Fibroblast of skin of right quadriceps (primary cell): Measurements from ENCODE around the gene PRR19.
A peak's percentile ranks its signal among the peaks of the same experiment; 100 is the strongest.

Experiments used
- DNase-seq: peaks from one replicate; pipeline ENCODE4 v3.0.0-alpha.2; 2013

The PRR19 gene

DNA sequence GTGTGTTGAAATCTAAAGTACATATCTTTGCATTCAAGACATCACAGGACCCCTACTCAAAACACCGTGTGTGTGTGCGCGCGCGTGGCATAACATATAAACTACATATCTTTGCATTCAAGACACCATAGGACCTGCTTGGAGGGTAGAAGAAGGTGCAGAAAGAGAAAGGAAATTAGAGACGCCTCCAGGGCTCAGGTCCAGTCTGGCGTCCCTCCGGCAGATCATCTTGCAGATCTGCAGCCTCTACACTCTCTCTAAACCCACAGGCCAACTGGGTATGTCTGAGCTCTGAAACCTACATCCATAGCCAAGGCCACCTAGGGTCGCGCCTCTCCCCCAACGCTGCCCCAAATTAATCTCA lies 1.2 kb downstream of the PRR19 start:
- no peak for DNase-seq

DNA sequence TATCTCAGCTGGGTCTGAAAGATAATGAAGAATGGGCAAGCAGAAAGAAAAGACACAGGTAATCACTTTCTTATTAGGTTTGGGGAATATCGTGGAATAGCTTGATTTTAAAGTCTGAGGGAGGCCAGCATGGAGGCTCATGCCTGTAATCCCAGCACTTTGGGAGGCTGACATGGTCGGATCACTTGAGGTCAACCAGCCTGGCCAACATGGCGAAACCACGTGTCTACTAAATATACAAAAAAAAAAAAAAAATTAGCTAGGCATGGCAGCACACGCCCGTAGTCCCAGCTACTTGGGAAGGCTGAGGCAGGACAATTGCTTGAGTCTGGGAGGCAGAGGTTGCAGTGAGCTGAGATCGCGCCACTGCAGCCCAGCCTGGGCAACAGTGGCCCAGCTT lies 1.9 kb downstream of the PRR19 start:
- DNase-seq, result no peak

DNA sequence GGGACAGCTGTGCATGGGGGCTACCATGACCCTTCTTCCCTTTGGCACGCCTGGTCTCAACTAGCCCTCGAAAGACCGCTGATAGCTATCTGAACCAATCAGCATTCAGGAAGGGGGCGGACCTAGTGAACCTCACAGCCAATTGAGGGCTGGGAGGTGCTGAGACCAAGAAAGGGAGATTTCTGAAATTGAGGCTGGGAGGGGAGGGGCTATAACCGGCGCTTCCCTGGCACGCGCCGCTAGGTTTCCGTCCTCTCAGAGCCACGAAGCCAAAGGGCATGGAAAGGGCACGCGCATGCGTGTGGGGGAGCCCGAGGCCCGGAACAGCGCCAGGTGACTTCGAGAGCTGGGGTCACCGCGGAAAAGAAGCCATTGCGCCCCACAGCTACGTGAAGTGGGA lies 4.7 kb downstream of the PRR19 start:
- DNase-seq, result no peak

DNA sequence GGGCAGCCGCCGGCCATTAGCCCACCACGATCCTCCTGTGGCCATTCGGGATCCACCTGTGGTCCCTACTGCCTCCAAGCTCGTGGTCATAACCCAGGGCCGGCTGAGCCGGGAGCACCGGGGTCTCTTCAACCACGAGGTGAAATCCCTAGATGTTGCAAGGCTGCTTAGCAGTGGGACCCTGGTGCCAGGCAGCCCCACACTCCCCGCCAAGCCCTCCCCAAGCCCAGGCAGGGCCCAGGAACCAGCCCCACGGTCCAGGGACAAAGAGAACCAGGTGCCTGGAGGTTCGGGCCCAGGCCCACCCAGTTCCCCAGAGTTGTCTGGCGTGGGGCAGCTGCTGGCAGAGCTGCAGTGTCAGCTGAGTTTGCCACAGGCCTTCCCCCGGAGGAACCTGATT lies 7.8 kb downstream of the PRR19 start:
- no peak for DNase-seq

DNA sequence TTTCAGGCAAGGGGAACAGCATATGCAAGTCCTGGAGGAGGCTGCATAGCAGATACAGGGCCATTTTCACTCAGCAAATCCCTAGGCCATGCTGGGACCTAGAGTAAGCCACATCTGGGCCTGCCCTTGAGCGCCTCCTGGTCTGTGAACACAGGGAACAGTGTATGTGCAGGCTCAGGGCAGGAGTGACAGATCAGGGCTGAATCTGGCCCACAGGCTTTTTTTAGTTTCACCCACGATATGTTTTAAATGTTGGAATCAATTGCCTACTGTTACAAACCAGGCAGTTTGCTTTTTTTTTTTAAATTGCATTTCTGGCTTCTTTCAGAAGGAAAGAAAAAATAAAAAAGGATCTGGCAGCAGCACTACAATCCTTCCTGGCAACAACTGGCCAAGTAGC lies 9.7 kb downstream of the PRR19 start:
- DNase-seq, result no peak

DNA sequence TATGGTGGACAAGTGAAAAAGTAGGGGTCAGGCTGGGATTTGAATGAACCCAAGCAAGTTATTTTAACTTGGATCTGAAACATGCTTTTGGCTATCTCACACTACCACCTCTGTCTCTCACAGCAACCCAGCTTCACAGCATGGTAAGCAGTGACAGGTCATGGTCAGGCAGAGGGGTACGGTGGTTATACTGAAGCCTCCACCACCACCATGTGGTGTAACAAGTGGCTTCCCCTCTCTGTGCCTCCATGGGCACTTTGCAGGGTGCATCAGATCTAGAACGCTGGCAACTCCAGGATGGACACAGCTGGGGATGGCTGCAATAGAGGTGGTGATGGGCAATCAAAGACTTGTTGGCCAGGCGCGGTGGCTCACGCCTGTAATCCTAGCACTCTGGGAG lies 10.4 kb downstream of the PRR19 start:
- no peak for DNase-seq

DNA sequence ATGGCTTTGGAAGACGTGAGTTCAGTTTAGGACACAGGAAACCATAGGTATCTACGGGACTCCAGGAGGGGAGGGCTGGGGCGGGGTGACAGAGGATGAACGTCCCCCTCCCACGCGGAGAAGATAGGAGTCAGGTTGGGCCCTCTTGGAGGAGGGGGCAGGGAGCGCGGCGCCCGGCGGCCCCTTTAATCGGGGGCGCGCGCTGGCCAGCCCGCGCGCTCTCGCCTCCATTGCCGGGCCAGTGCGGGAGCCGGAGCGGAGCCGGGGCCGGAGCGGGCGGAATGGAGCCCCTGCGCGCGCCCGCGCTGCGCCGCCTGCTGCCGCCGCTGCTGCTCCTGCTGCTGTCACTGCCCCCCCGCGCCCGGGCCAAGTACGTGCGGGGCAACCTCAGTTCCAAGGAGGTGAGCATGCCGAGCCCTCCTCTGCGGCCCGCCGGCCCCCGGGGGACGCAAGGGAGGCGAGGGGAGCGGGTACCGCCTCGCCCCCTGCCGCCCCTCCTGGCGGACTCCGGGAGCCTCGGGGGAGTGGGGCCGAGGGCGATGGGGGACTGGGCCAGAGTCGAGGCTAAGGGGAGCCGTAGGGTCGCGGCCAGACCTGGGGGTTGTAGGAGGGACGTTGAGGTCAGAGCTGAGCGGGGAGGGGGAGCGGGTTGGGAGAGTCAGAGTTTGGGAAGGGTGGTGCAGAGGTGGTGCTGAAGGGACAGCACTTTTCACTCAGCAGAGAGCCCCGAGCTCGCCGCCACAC lies 11.3 kb downstream of the PRR19 start, which contains the start of gene TMEM145:
TSS of gene TMEM145 (plus strand) at position 214 of the 744 bp plus-strand sequence. CDS start at position 282, 68 bp downstream.
- DNase-seq, result no peak

DNA sequence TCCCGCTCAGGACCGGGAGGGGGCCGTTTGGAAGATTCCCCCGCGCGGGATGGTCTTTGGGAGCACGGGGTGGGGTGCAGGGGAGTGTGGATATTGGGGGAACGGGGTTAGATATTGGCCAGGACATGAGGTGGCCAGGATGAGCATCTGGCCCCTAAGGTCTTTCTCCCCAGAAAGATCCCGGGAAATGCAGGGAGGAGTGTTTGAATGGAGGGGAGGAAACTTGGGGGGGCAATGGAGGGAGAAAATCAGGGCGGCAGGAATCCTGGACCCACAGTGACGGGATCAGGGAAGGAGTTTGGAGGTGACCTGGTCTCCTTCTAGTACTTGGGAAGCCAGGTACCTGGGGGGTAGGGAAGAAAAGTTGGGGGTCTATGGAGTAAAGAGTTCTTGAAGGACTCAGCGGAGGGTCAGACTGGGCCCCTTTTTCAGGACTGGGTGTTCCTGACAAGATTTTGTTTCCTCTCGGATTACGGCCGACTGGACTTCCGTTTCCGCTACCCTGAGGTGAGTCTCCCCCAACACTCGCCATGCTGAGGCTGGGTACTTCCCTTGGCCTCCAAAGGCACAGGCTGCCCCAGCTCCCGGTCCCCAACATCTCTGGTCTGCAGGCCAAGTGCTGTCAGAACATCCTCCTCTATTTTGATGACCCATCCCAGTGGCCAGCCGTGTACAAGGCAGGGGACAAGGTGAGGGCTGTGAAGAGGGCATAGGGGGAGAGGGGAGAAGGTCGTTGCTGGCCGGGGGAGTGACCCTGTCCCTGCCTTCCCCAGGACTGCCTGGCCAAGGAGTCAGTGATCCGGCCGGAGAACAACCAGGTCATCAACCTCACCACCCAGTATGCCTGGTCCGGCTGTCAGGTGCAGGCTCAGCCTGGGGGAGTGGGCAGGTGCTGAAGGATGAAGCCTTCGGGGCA lies 12.2 kb downstream of the PRR19 start:
- DNase-seq, result no peak

DNA sequence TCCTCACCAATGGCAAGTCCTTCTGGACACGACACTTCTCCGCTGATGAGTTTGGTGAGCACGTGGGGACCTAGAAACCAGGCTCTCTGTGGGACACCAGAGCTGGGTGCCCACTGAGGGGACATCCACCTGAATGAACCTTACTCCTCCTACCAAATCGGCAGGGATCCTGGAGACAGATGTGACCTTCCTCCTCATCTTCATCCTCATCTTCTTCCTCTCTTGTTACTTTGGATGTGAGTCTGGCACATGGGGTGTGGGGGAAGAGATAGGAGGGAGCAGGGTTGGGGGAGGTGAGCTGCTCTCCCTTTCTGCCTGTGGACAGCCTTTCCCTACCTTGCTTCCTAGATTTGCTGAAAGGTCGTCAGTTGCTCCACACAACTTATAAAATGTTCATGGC lies 13.1 kb downstream of the PRR19 start:
- DNase-seq, result no peak

DNA sequence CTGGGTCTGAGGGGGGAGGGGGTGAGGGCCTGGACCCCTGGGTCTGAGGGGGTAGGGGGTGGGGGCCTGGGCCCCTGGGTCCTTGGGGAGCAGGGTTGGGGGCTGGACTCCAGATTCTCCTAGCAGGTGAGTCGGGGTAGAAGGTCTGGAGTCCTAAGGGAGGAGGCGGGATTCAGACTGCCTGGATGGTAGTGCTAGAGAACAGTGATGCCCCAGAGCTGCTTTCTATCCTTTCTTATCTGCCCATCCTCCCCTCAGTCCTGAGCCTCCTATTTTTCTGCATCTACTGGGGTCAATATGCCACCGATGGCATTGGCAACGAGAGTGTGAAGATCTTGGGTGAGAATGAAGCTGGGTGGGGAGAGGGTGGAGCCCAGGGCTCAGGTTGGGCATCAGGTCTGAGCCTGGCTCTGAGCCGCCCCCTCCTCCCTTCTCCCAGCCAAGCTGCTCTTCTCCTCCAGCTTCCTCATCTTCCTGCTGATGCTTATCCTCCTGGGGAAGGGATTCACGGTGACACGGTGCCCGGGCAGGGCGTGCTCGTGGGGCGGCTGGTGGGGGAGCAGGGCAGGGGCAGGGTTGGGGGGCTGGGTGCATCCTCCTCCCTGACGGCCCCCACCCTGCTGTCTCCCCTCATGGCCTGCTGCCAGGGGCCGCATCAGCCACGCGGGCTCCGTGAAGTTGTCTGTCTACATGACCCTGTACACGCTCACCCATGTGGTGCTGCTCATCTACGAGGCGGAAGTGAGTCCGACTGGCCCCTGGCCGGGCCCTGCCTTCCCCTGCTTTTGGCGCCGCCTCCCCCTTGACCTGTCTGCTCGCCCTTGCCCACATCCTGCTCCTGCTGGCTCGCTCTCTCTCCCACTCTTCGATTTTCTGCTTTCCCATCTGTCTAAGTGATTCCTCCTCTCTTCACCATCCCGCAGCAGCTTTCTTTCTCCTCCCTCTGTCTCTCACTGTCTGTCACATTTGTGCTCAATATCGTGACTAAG lies 14.6 kb downstream of the PRR19 start:
- no peak for DNase-seq

DNA sequence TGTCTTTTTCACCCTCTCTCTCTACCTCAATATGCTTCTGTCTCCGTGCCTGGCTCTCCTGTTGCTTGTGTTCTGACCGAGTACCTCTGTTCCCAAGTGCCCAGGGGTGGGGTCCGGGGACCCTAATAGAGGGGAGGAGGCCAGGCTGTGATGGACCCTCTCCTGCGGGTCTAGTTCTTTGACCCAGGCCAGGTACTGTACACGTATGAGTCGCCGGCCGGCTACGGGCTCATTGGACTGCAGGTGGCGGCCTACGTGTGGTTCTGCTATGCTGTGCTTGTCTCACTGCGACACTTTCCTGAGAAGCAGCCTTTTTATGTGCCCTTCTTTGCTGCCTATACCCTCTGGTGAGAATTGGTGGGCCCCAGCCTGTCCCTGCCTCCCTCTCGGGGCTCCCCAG lies 15.6 kb downstream of the PRR19 start:
- DNase-seq, result no peak

DNA sequence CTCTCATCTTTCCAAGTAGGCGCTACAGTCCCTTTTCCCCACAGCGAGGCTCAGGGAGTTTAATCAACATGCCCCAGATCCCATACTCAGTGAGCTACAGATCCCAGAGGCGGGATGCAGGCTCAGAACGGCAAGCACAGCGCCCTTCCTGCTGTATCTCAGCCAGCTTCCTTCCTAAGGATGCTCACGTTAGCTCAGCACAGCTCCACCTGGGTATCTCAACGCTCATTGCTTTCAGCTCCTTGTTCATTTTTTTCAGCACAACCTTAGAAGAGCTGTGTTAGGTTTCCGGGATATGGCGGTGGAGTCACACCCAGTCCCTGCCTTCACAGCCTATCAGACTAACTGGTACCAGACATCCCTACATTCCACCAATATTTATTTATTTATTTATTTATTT lies 20.4 kb downstream of the PRR19 start:
- DNase-seq, result no peak

DNA sequence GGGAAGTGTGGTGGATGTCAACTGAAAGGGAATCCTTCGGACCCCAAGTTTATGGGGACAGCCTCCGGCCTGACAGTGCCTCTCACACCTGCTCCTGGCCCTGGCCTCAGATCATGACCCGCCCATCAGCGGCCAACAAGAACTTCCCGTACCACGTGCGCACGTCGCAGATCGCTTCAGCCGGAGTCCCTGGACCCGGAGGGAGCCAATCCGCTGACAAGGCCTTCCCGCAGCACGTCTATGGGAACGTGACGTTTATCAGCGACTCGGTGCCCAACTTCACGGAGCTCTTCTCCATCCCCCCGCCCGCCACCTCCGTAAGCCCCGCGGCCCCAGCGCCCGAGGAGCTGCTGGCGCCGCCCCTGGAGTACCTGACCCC lies 21.5 kb downstream of the PRR19 start:
- DNase-seq, result no peak

DNA sequence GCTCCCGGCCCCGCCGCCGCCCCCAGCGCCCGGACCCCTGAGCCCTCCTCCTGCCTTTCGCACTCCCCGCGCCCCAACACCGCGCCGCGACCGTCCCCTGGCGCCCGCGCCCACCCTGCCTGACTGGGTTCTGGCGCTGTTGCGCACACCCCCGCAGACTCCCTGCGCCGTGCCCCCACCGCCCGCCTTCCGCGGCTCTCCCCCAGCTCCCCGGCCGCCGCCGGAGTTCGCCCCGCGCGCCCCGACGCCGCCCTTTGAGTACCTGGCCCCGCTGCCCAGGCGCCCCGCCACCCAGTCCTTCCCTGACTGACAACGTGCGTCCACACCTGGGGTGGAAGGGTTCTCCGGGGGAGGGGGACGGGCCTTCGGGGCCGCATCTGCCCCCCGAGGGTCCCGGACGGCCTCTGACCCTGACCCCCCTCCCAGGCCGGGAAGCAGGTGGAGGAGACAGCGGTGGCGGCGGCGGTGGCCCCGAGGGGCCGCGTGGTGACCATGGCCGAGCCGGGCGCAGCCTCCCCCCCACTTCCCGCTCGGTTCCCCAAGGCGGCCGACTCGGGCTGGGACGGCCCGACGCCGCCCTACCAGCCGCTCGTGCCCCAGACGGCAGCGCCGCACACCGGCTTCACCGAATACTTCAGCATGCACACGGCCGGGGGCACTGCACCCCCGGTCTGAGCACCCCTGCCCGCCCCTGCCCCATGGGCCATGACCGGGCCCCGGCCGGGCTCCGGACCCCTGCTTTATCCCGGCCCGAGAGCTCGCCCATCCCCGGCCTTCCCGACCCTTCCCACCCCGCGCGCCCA lies 22.1 kb downstream of the PRR19 start:
- no peak for DNase-seq

DNA sequence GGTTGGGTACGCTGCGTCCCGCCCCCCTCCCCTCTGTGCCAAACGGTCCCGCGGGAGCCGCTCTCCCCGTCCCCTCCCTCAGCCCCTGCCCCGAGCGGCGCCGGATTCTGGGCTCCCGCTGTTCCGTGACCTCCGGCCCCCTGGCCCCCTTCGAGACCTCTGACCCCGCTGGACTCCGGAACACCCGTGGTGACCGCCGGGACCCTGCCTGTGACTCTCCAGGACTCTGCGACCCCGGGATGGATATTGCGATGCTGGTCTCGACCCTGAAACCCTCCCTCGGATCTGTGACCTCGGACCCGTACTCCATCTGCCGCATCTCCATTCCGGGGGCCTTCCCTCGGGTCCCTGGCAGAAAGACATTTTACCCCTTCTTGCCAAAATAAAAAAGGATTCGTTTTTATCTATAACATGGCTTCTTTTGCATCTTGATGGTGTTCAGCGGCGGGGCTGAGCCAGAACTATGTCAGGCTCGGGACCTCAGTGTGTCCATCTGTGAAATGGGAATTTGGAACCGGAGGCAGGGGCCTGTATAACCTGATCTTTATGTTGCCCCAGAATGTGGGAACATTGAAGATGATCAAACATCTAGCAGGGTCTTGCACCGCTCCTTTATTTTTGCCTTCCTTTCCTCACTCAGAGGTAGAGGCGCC lies 22.8 kb downstream of the PRR19 start:
- DNase-seq, result no peak

DNA sequence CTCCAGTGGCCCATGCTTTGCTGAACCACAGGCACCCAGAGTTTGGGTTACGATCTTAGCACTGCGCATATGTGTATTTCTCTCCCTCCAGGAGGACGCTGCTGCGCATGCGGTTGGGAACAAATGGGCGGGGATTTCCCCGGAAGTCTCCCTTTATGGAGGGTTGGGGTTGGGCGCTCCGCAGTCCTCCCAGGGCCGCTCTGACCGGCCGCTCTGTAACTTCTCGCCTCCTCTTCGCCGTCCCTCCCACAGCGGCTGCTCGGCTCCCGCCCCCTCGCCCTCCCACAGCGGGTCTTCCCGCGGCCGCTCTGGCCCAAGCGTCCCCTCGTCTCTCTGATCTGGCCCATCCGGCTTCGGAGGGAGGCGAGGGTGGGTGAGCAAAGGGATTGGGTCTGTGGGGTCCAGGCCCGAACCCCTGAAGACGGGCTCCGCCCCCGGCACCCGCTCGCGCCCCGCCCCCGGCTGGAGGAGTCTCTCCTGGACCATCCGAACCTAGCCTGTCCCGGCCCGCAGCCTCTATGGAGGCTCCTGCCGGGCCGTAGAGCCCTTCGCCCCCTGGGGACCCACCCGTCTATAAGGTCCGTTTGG lies 23.5 kb downstream of the PRR19 start, which contains the start of gene MEGF8:
TSS of gene MEGF8 (plus strand) at position 328 of the 588 bp plus-strand sequence. CDS start 609 bp downstream, outside the sequence.
- peak; percentile 99 for DNase-seq

DNA sequence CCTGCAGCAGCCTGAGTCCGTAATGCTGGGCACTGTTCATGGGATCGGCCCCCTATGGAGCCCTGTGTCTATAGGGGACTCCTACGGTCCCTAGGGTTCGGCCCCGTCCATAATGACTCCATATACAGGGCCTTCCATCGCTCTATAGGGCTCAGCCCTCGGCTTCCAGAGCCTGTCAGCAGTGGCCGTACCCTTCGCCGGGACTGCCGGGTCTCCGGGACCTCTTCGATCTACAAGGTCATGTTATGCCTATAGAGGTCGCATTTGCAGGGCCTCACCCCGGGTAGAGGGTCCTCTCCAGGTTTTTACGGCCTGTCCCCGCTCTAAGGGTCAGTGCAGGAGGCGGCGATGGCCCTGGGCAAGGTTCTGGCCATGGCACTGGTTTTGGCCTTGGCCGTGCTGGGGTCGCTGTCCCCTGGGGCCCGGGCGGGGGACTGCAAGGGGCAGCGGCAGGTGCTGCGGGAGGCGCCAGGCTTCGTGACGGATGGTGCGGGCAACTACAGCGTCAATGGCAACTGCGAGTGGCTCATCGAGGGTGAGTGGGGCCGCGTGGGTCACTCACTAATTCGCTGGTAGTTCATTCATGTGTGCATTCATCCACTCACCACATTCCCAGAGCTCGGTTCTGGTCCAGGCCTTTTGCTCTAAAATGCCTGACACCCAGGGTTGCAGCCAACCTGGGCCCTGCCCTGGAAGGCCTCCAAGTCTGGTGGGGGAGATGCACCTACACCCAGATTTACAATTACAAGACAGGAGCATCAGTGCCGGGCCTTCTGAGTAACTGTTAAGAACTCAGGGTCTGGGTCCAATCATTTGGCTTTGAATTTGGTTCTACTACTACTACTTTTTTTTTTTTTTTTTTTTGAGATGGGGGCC lies 24.2 kb downstream of the PRR19 start:
- no peak for DNase-seq

DNA sequence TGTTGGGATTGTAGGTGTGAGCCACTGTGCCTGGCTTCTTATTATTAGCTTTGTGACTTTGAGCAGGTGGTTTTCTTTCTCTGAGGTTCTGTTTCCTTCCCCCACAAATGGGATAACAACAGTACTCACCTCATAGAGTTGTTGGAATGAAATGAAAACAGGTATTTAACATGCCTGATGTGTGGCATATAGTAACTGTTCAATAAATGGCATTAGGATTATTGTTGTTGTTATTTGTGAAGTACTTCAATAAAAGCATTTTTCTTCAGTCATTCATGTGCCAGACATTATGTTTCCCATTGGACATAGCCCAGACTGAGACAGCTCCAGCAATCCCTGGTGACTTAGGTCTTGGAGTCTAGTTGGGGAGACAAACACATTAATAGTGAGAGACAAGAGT lies 25.0 kb downstream of the PRR19 start:
- DNase-seq, result no peak

DNA sequence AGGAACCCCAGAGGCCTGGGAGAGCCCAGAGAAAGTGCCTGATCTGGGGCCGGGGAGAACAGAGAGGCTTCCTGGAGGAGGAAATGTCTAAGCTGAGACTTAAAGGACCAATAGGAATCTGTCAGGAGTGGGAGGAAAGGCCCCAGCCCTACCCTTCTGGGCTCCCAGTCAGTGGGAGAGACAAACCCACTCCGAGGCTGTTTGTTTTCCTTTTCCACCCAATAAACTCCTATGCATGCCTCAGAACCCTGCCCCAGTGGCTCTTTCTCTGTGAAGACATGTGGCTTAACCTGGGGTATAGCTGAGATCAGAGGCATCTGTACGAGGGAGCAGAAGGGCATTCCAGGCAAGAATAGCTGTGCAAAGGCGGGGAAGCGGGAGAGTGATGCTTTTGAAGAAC lies 25.4 kb downstream of the PRR19 start:
- DNase-seq, result no peak

DNA sequence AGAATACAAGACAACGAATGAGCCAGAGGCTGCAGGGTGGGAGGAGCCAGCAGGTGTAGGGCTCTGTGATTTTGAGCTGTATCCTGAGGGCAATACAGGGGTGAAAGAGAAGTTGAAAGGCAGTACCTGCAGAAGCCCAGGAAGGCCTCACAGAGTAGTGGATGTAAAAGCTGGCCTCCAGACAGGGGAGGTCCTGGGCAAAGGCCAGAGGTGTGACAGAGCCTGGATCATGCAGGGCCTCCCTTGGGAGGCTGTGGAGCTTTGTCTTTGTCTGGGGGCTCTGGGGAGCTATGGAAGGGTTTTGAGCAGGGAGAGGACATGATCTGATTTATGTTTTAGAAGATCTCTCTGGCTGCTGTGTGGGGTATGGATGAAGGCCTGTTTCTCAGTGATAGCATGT lies 26.2 kb downstream of the PRR19 start:
- no peak for DNase-seq
